Ectodermal cell (in vitro differentiated cells): ENCODE measurements around the gene ARHGAP24. TPM values are rescaled to one million over a fixed set of nuclear protein-coding genes. Genes with fewer than 3 reads are reported as not detected.

ENCODE experiments used
- H3K27ac ChIP-seq: 2 replicates; pipeline ENCODE4 v1.7.0; 2013; ENCODE audit warnings: mild to moderate bottlenecking, low read depth, low read length; ENCODE audit not compliant: insufficient read depth, poor library complexity, severe bottlenecking
- H3K27me3 ChIP-seq: 2 replicates; pipeline ENCODE4 v1.7.0; 2013; ENCODE audit warnings: mild to moderate bottlenecking, low read length; ENCODE audit not compliant: insufficient read depth, control insufficient read depth, poor library complexity, severe bottlenecking
- H3K36me3 ChIP-seq: one replicate; pipeline ENCODE4 v1.7.0; 2013; ENCODE audit warnings: low read length; ENCODE audit not compliant: control insufficient read depth, insufficient read depth
- H3K4me1 ChIP-seq: one replicate; pipeline ENCODE4 v1.7.0; 2013; ENCODE audit warnings: low read length; ENCODE audit not compliant: control insufficient read depth, insufficient read depth
- H3K4me3 ChIP-seq: 2 replicates; pipeline ENCODE4 v1.7.0; 2013; ENCODE audit warnings: low read depth, low read length, control low read depth; ENCODE audit not compliant: insufficient read depth
- H3K9me3 ChIP-seq: 2 replicates; pipeline ENCODE4 v1.7.0; 2013; ENCODE audit warnings: mild to moderate bottlenecking, low read length, moderate library complexity; ENCODE audit not compliant: control insufficient read depth
- WGBS, 2 experiments: methylation state at CpG; one replicate each; pipeline ENCODE4 v1.1.7; 2013; ENCODE audit warnings: missing lambda C conversion rate in 2 of 2; 5-methylcytosine and 5-hydroxymethylcytosine counted together
- polyA plus RNA-seq, 4 experiments: library from polyadenylated mRNA; stranded (reverse); fragments of 50-300 nt; gene quantifications; one replicate each; pipeline ENCODE4 v1.2.3, GENCODE V29; 2013

Gene ARHGAP24
- 4.5 TPM for polyA plus RNA-seq (2013, experiment 1 of 4)
- 5.2 TPM for polyA plus RNA-seq (2013, experiment 2 of 4)
- 3.6 TPM for polyA plus RNA-seq (2013, experiment 3 of 4)
- polyA plus RNA-seq (2013, experiment 4 of 4), result 4.8 TPM

DNA sequence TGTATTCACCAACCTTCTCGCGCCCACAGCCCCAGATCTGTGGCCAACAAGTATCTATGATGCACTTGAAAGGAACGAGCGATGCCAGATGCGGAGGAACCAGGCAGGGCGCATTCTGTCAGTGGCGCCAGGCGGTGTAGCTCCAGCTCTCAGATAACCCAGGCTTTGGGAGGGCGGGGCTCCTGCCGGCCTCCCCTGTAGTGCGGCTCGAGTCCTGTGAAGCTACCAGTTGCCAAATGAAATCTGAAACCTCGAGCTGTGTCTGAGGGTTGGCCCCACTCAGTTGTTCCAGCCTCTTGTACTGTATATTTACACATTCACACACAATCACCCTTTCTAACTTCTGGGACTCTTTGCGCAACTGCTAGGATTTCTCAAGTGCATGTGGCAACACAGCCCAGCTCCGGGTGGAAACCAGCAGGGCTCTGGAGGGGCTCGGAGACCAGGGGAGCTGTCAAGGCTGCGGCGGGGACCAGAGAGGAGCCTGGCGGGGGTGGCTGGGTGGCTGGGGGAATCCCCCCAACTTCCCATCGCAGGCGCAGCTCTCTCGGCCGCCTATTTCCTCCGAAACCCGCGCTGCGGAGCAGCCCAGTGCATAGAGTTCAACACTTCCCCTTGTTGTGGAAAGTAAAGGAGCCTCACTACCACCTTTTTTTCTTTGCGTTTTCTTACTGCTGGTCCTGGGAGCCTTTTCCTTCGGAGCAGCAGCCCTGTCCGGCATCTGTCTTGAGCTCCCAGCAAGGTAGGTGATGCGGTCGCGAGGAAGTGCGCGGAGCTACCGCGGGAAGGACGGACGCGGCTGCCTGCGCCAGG, at the start of gene ARHGAP24:
TSS of gene ARHGAP24 (plus strand) at position 333 of the 813 bp plus-strand sequence.
- H3K27me3 ChIP-seq, result peaks cover 8% of the 10 kb centered on the region
- whole genome bisulfite sequencing, 2 experiments, result 1% methylated on average over 30 to 36 of the region's 41 CpGs
- H3K27ac ChIP-seq, result peak within 1 kb of the TSS; percentile 86
- peak within 1 kb of the TSS; percentile 70 for H3K4me3 ChIP-seq
- H3K9me3 ChIP-seq, result no peaks in the 10 kb centered on the region
- H3K4me1 ChIP-seq, result no peaks in the 10 kb centered on the region
- no peaks in the 10 kb centered on the region for H3K36me3 ChIP-seq

DNA sequence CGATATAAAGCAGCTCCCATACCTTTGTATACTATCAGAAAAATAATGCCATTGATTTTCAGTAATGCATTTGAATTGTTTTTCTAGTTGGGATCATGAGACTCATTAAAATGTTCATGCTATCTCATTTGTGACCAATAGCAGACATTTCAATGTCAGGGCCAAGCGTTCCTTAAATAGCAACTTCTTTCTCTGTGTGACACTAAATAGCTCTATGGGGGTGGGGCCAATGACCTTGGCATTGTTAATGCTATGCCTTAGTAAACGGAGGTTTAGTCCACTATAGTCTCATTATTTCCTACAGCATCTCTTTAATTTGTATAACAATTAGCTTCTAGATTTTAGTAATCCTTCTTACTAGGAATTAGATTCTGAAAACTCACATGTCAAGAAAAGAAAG, 48.6 kb upstream of the ARHGAP24 start:
- H3K4me1 ChIP-seq, result no peaks in the 10 kb centered on the region
- no peak overlapping the region for H3K27ac ChIP-seq
- no peaks in the 10 kb centered on the region for H3K36me3 ChIP-seq
- H3K4me3 ChIP-seq, result no peak overlapping the region
- 89 to 96% methylated on average over 2 to 3 of the region's 3 CpGs for WGBS, 2 experiments
- H3K9me3 ChIP-seq, result no peaks in the 10 kb centered on the region
- no peaks in the 10 kb centered on the region for H3K27me3 ChIP-seq

DNA sequence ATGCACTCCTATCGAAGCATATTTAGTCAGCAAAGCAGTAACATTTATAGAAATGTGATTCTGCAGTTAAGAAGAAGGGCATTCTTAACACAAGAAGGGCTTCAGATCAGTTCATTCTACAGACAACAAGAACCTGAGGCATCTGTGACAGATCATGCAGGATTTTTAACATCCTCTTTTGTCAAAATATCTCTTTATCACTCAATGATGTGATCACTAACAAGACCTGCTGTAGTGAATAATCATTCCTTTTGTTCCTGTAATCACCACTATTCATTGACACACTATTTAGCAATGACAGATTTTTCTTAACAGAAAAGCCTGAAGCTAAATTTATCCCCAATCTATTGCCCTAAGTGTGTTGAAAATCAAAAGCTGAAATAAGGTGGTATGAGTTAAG, 47.8 kb upstream of the ARHGAP24 start:
- 100% methylated on average over 1 of the region's 1 CpG for WGBS, 2 experiments

DNA sequence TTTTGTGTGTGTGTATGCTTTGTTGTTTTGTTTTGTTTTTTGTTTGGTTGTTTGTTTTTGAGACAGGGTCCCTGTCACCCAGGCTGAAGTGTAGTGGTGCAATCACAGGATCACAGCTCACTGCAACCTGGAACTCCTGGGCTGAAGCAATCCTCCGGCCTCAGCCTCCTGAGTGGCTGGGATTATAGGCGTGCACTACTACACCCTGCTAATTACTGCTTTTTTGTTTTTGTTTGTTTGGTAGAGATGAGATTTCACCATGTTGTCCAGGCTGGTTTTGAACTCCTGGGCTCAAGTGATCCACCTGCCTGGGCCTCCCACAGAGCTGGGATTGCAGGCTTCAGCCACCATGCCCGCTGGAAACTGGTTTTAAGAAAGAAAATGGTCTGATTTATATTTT, 44.7 kb upstream of the ARHGAP24 start:
- H3K9me3 ChIP-seq, result peaks cover 2% of the 10 kb centered on the region
- WGBS, 2 experiments, result 95 to 96% methylated on average over 3 of the region's 3 CpGs
- no peaks in the 10 kb centered on the region for H3K4me1 ChIP-seq
- H3K4me3 ChIP-seq, result no peak overlapping the region
- no peaks in the 10 kb centered on the region for H3K27me3 ChIP-seq
- no peak overlapping the region for H3K27ac ChIP-seq
- no peaks in the 10 kb centered on the region for H3K36me3 ChIP-seq

More for the DNA sequence above, 47.8 kb upstream of the ARHGAP24 start:
- H3K4me3 ChIP-seq, result no peak overlapping the region
- no peaks in the 10 kb centered on the region for H3K4me1 ChIP-seq
- H3K27me3 ChIP-seq, result no peaks in the 10 kb centered on the region
- no peaks in the 10 kb centered on the region for H3K36me3 ChIP-seq
- no peaks in the 10 kb centered on the region for H3K9me3 ChIP-seq
- no peak overlapping the region for H3K27ac ChIP-seq

DNA sequence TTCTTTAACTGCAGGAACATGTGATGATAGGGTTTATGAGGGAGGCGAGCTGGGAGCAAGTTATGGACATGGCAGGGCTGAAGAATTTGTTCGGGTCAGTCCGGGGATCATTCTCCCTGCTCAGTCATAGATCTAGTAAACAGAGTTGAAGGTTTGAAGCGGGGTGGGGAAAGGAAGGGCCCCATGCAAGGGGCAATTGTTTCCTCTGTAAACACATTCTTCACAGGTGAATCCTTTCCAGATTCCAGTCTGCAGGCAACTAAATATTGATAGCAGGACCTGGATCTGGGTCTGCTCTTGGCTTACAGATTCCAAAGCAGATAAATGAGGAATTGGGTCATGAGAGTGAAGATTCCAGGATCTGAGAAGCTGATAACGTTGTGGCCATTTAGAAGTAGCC, 44.3 kb upstream of the ARHGAP24 start:
- no peak overlapping the region for H3K27ac ChIP-seq

DNA sequence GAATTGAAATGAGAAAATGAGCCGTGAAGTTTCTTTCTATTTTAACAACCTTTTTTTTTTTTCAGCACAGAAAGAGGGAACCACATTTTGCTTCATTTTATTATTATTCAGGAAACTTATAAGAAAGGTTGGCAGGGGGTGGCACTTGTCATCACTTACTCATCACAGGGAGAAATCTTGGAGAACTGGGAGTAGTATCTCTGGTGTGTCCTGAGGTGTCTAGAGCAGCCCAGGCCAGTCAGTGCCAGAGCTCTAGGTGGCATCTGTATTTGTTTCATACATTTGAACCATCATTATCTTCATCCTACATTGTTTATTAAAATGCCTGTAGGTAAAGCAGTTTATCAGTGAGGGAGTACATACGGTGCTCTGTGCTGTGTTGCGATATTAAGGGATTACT, 43.8 kb upstream of the ARHGAP24 start:
- 90 to 100% methylated on average over 2 to 3 of the region's 3 CpGs for WGBS, 2 experiments
- H3K4me3 ChIP-seq, result no peak overlapping the region

More for the DNA sequence above, 44.3 kb upstream of the ARHGAP24 start:
- Histone ChIP-seq H3K36me3 (no peaks in the 10 kb centered on the region), H3K4me1 (no peaks in the 10 kb centered on the region), H3K4me3 (no peak overlapping the region), H3K27me3 (no peaks in the 10 kb centered on the region), H3K9me3 (peaks cover 2% of the 10 kb centered on the region)
- WGBS, 2 experiments, result 86% methylated on average over 5 of the region's 5 CpGs

DNA sequence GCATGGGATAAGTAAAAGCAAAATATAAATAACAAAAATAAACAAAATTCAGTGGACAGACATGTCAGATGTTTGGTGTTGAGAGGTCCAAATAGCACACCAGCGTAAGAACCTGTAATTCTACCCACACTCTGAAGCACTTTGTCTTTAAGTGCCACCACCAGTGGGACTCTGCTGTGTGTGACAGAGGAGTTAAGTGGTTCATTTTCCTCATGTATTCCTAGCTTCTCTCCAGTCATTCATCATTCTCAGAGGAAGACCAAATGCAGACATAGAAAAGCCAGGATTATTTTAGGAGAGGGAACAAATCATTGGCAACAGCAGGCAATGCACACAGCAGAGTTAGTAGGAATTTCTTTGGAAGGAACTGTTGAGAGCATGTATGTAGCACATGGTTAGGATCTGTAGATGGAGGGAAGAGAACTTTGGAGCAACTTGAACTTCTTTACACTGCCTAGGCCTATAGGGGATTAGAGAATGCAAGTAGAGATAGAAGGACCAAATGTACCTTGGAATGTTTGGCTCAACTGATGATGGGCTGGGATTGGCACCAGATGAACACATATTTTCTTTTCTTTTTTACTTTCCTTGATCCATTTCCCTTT, 43.0 kb upstream of the ARHGAP24 start:
- Histone ChIP-seq H3K27ac (no peak overlapping the region), H3K36me3 (no peaks in the 10 kb centered on the region), H3K9me3 (peaks cover 2% of the 10 kb centered on the region), H3K4me3 (no peak overlapping the region), H3K4me1 (no peaks in the 10 kb centered on the region), H3K27me3 (no peaks in the 10 kb centered on the region)
- 71 to 96% methylated on average over 1 of the region's 1 CpG for WGBS, 2 experiments

More for the DNA sequence above, 43.8 kb upstream of the ARHGAP24 start:
- no peaks in the 10 kb centered on the region for H3K27me3 ChIP-seq
- H3K27ac ChIP-seq, result no peak overlapping the region
- no peaks in the 10 kb centered on the region for H3K36me3 ChIP-seq
- H3K4me1 ChIP-seq, result no peaks in the 10 kb centered on the region
- H3K9me3 ChIP-seq, result peaks cover 2% of the 10 kb centered on the region

DNA sequence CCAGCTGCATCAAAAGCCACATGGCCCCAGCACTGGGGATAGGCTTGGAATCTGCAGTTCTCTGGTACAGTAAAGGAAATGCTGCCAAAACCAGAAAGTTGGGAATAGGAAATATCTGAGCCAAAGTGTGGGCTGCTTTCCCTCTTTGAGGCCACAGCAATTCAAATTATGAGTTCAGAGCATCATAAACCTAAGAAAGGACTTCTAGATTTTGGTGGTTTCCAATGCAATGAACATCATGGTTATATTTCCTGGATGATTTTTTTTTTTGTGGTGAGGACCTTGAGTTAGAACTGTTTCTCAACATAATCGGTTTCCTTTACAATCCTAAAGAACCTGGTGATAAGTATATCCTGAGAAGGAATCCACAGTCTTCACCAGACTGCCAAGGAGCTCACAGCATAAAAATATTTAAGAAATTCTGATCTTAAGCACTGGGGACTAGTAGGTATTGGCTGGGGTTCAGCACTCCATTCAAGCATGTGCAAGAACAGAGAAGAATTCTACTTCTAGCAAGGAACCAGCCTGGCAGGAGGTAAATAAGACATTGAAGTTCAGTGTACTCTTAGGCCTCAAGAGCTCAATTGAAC, 29.8 kb upstream of the ARHGAP24 start:
- 100% methylated on average over 1 of the region's 1 CpG for WGBS, 2 experiments
- H3K9me3 ChIP-seq, result no peaks in the 10 kb centered on the region
- H3K4me1 ChIP-seq, result no peaks in the 10 kb centered on the region

DNA sequence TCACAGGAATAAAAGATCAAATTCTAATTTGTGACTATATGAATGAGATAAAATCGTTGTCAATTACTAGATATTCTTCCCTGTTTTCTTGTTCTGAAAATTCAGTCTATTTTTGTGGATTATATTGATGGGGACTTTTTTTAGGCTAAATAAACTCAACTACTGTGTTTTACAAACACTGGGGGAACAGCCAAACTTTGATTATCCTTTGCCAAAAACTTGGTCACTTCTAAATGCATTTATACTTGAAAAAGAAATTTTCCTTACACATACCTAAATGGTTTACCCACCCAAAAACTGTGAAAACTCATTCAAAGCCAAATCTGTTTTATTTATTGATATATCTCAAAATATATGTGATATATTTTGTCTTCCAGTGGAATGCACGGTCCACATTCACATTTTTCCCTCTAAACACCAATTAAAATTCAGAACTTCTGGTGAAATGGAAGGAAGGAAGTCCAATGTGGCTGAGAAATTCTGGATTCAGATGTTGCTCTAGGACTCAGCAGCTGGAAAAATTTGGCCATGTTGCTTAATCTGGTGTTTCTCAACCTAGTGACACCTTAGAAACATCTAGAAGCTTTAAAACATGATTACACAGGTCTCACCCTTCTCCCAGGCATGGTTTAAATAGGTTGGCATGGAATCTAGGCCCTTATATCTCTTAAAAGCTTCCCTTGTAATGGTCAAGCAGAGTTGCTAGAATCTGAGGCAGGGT, 28.6 kb upstream of the ARHGAP24 start:
- no peak overlapping the region for H3K4me3 ChIP-seq
- no peak overlapping the region for H3K27ac ChIP-seq
- H3K27me3 ChIP-seq, result no peaks in the 10 kb centered on the region
- 100% methylated on average over 1 of the region's 2 CpGs; no CpG with 5 or more reads in 1 of the 2 experiments for WGBS, 2 experiments
- H3K36me3 ChIP-seq, result no peaks in the 10 kb centered on the region
- H3K4me1 ChIP-seq, result no peaks in the 10 kb centered on the region
- no peaks in the 10 kb centered on the region for H3K9me3 ChIP-seq

More for the DNA sequence above, 29.8 kb upstream of the ARHGAP24 start:
- Histone ChIP-seq H3K27me3 (no peaks in the 10 kb centered on the region), H3K4me3 (no peak overlapping the region), H3K27ac (no peak overlapping the region), H3K36me3 (no peaks in the 10 kb centered on the region)
